ENCODE measurements around the gene S100A3. TPM values are rescaled to one million over a fixed set of nuclear protein-coding genes. Genes with fewer than 3 reads are reported as not detected.
A peak's percentile ranks its signal among the peaks of the same experiment; 100 is the strongest.
"Not testable (repeated sequence)": the region's sequence is repeated elsewhere in the genome, so short reads cannot be mapped to it uniquely, and the experiment has no call there.

S100A3 gene
- total and polyA plus RNA-seq, 9 donors: 0.48 to 2.5 (median 1.6) TPM; not detected in 4

- Histone ChIP-seq H3K4me1 (ENCODE audit: insufficient read depth) (peaks cover 16% of the 10 kb centered on the region), H3K27ac (peak overlapping the region; percentile 83 to 90), H3K27me3 (no peaks in the 10 kb centered on the region), H3K4me3 (no peak overlapping the region), H3K36me3 (no peaks in the 10 kb centered on the region), H3K9me3 (no peaks in the 10 kb centered on the region)
- intact Hi-C loops (cut with DNase I): loop anchor here (1.0 to 10.0 kb wide), 5 partner anchors 30 to 214 kb away; partner anchors contain the start of gene S100A9 (in 1 of the 4)
- 49 to 54% (median 52%) methylated on average over 14 to 16 of the region's 16 CpGs for WGBS, 3 donors
- no peak for TF ChIP-seq POLR2A (IDR thresholded peaks at IDR 0.05)
- TF ChIP-seq EP300 (IDR thresholded peaks at IDR 0.05): no peak
- TF ChIP-seq, protein P1, sequence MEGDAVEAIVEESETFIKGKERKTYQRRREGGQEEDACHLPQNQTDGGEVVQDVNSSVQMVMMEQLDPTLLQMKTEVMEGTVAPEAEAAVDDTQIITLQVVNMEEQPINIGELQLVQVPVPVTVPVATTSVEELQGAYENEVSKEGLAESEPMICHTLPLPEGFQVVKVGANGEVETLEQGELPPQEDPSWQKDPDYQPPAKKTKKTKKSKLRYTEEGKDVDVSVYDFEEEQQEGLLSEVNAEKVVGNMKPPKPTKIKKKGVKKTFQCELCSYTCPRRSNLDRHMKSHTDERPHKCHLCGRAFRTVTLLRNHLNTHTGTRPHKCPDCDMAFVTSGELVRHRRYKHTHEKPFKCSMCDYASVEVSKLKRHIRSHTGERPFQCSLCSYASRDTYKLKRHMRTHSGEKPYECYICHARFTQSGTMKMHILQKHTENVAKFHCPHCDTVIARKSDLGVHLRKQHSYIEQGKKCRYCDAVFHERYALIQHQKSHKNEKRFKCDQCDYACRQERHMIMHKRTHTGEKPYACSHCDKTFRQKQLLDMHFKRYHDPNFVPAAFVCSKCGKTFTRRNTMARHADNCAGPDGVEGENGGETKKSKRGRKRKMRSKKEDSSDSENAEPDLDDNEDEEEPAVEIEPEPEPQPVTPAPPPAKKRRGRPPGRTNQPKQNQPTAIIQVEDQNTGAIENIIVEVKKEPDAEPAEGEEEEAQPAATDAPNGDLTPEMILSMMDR (IDR thresholded peaks at IDR 0.05): no peak
- DNase-seq: peak; percentile 89 to 96 (median 91)
Observed at GRCh38 chr1:153566414-153567371, 17.6 kb upstream of the S100A3 start.

DNA sequence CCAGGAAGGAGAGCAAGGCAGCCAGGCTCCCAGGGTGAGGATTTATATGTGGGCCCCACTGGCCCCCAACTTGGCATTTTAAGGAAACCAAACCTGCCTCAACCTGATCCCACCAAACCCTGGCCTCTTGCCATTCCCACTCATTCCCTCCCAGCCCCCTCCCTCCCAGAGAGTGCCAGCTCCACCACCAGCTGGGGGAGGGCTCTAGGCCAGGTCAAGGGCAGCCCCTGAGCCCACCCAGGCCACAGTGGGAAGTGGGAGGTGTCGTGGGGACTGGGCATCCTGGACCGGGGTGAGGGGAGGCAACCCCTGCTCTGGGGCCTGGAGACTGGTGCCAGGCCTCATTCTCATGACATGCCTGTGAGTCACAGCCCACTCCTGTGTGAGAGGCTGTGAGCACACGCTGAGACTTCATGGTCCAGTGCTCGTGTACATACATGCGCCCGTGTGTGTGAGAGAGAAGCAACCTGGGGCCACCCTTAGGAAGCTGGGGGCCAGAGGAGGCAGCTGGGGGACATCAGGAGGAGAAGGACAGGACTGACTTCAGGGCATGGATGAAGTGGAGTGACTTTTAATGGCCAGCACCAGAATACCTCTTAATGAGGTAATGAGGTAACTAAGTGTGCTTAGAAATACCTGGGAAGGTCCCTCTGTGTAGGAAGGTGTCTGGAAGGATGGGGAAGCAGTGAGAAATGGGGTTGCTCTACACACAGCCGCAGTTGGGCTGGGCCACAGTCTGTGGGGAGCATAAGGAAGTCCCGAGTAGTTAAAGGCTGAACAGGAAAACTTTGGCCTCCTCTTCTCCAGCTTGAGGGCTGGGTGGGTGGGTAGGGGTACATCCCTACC is 16.7 kb upstream of the S100A3 start, which contains the start of gene S100A2:
Gene S100A2, minus strand, starts transcription at position 316 of the 846 bp plus-strand sequence. CDS start 1,967 bp downstream, outside the sequence.
- no peak for TF ChIP-seq POLR2A (IDR thresholded peaks at IDR 0.05)
- TF ChIP-seq EP300 (IDR thresholded peaks at IDR 0.05): no peak
- TF ChIP-seq, protein P1 (IDR thresholded peaks at IDR 0.05): no peak
- Histone ChIP-seq H3K36me3 (no peaks in the 10 kb centered on the region), H3K4me3 (no peak within 1 kb of the TSS), H3K4me1 (ENCODE audit: insufficient read depth) (peaks cover 18% of the 10 kb centered on the region), H3K9me3 (no peaks in the 10 kb centered on the region), H3K27ac (peak within 1 kb of the TSS; percentile 83 to 90), H3K27me3 (no peaks in the 10 kb centered on the region)
- WGBS, 3 donors: 49 to 53% (median 52%) methylated on average over 8 of the region's 8 CpGs
- peak; percentile 63 to 71 (median 69) for DNase-seq
- intact Hi-C loops (cut with DNase I): loop anchor here (1.0 to 10.0 kb wide), 5 partner anchors 29 to 213 kb away; partner anchors contain the start of gene S100A9 (in 1 of the 4)

- Histone ChIP-seq H3K36me3 (no peaks in the 10 kb centered on the region), H3K4me1 (ENCODE audit: insufficient read depth) (peaks cover 20% of the 10 kb centered on the region), H3K27ac (no peak overlapping the region), H3K27me3 (no peaks in the 10 kb centered on the region), H3K9me3 (no peaks in the 10 kb centered on the region), H3K4me3 (no peak overlapping the region)
- peak in 1 of 5 donors; percentile 22 for DNase-seq
- TF ChIP-seq EP300 (IDR thresholded peaks at IDR 0.05) (no peak), POLR2A (IDR thresholded peaks at IDR 0.05) (no peak)
- TF ChIP-seq, protein P1 (IDR thresholded peaks at IDR 0.05): no peak
- intact Hi-C loops (cut with DNase I): loop anchor here in 1 of 4 donors (5.0 to 10.0 kb wide), 2 partner anchors 52 to 209 kb away; partner anchors contain the start of gene S100A9
- 85 to 93% (median 86%) methylated on average over 5 to 7 of the region's 7 CpGs for WGBS, 3 donors
Observed at GRCh38 chr1:153563991-153564390, 14.9 kb upstream of the S100A3 start.

DNA sequence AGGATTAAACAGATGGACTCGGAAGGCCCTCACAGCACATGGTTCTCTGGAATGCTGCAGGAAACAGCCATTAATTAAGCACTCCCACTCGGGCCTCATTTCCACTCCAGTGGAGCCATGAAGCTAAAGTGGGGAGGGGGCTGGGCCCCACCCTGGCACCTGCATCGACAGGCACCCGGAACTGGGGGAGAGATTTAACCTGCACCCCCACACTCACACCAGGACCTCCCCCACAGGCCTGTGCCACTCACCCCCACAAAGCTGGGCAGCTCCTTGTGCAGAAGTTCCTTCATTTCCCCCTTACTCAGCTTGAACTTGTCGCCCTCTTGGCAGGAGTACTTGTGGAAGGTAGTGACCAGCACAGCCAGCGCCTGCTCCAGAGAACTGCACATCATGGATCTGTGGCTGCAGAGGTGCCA is 14.4 kb upstream of the S100A3 start:
- H3K9me3 ChIP-seq: no peaks in the 10 kb centered on the region
- no peak overlapping the region for H3K27ac ChIP-seq
- no peaks in the 10 kb centered on the region for H3K27me3 ChIP-seq
- 66 to 69% (median 66%) methylated on average over 6 of the region's 6 CpGs for WGBS, 3 donors
- no peaks in the 10 kb centered on the region for H3K36me3 ChIP-seq
- peak in 1 of 5 donors; percentile 22 for DNase-seq
- no peak overlapping the region for H3K4me3 ChIP-seq
- TF ChIP-seq POLR2A (IDR thresholded peaks at IDR 0.05): no peak
- TF ChIP-seq EP300 (IDR thresholded peaks at IDR 0.05): no peak
- TF ChIP-seq, protein P1 (IDR thresholded peaks at IDR 0.05): no peak
- peaks cover 20% of the 10 kb centered on the region for H3K4me1 ChIP-seq (ENCODE audit: insufficient read depth)
- intact Hi-C loops (cut with DNase I): loop anchor here in 1 of 4 donors (5.0 to 10.0 kb wide), 2 partner anchors 51 to 209 kb away; partner anchors contain the start of gene S100A9

- H3K27me3 ChIP-seq, H3K9me3 ChIP-seq, H3K36me3 ChIP-seq, H3K4me3 ChIP-seq, H3K27ac ChIP-seq: not testable (repeated sequence)
- WGBS, 3 donors: 90 to 92% (median 91%) methylated on average over 3 of the region's 3 CpGs
- DNase-seq: peak in 1 of 5 donors; percentile 4
- peaks cover 20% of the 10 kb centered on the region for H3K4me1 ChIP-seq (ENCODE audit: insufficient read depth)
- intact Hi-C loops (cut with DNase I): loop anchor here in 1 of 4 donors (5.0 to 10.0 kb wide), 2 partner anchors 50 to 207 kb away; partner anchors contain the start of gene S100A9
Observed at GRCh38 chr1:153562021-153562420, 13.0 kb upstream of the S100A3 start.
